Thyroid gland (tissue), 4 donors: ENCODE data around the gene NRAS. TPM values are rescaled to one million over a fixed set of nuclear protein-coding genes. Genes with fewer than 3 reads are reported as not detected.

ENCODE experiments used
- DNase-seq, 2 donors: peaks; one replicate each; pipeline ENCODE4 v3.0.0-alpha.2; 2019
- H3K27ac ChIP-seq, 3 donors: fragments of 200-600 bp; sonication (generic); 1 replicate in 2 of 3; 2 replicates in 1 of 3; pipeline ENCODE4 v1.5.1; 2016 to 2019; ENCODE audit warnings: mild to moderate bottlenecking in 1 of 3, moderate library complexity in 1 of 3
- H3K27me3 ChIP-seq: fragments of 200-600 bp; sonication (generic); one replicate; pipeline ENCODE4 v1.5.1; 2019
- H3K36me3 ChIP-seq, 2 donors: fragments of 200-600 bp; sonication (generic); one replicate each; pipeline ENCODE4 v1.5.1; 2016 to 2019
- H3K4me1 ChIP-seq, 2 donors: fragments of 200-600 bp; sonication (generic); one replicate each; pipeline ENCODE4 v1.5.1; 2017 to 2019
- H3K4me3 ChIP-seq, 3 donors: fragments of 200-600 bp; sonication (generic); replicated peaks in 1 of 3; 1 replicate in 2 of 3; 2 replicates in 1 of 3; pipeline ENCODE4 v1.5.1; 2016; ENCODE audit warnings: mild to moderate bottlenecking in 1 of 3
- H3K9me3 ChIP-seq: fragments of 200-600 bp; sonication (generic); one replicate; pipeline ENCODE4 v1.5.1; 2017
- POLR2A ChIP-seq, 2 donors: fragments of 450-650 bp; IDR thresholded peaks; one replicate each; pipeline ENCODE4 v1.6.1; 2017; ENCODE audit warnings: antibody characterized with exemption in 2 of 2, mild to moderate bottlenecking in 2 of 2, moderate library complexity in 1 of 2
- WGBS, 2 donors: methylation state at CpG; one replicate each; pipeline ENCODE4 v1.1.5; 2017; 5-methylcytosine and 5-hydroxymethylcytosine counted together
- intact Hi-C: fragments of 100-400 bp; cut with DNase I; formaldehyde crosslinking; loops from one replicate; pipeline ENCODE4 v1.15.1; 2023
- total RNA-seq, 4 donors: library from RNA; depleted of rRNA; stranded (reverse); fragments of >200 nt; gene quantifications; one replicate each; pipeline ENCODE4 v1.2.3, GENCODE V29; 2016
- TF ChIP-seq, protein P1 (sequence below), 6 experiments: fragments of 200-600 bp in 3 of 6; fragments of 450-650 bp in 3 of 6; sonication (generic) in 3 of 6; IDR thresholded peaks; one replicate each; pipeline ENCODE4 v1.5.1; 2016 to 2019; ENCODE audit warnings: antibody characterized with exemption in 6 of 6, mild to moderate bottlenecking in 2 of 6, inconsistent platforms in 1 of 6, moderate library complexity in 1 of 6

The NRAS gene
- total RNA-seq, 4 donors from 2014 or later: 27.6 to 39.0 (median 31.0) TPM

GRCh38 chr1:114718661-114719423 is 2.3 kb upstream of the NRAS start:
- 92 to 96% methylated on average over 11 of the region's 11 CpGs for WGBS, 2 donors
- intact Hi-C loops: no loop called here
- Histone ChIP-seq H3K27ac (no peak overlapping the region), H3K9me3 (no peaks in the 10 kb centered on the region), H3K4me3 (no peak overlapping the region), H3K27me3 (no peaks in the 10 kb centered on the region), H3K36me3 (peaks cover 52 to 61% of the 10 kb centered on the region in 2 donors), H3K4me1 (peaks cover 13 to 17% of the 10 kb centered on the region in 2 donors)
- DNase-seq: no peak
- no peak for TF ChIP-seq POLR2A (IDR thresholded peaks at IDR 0.05)
- TF ChIP-seq, protein P1, sequence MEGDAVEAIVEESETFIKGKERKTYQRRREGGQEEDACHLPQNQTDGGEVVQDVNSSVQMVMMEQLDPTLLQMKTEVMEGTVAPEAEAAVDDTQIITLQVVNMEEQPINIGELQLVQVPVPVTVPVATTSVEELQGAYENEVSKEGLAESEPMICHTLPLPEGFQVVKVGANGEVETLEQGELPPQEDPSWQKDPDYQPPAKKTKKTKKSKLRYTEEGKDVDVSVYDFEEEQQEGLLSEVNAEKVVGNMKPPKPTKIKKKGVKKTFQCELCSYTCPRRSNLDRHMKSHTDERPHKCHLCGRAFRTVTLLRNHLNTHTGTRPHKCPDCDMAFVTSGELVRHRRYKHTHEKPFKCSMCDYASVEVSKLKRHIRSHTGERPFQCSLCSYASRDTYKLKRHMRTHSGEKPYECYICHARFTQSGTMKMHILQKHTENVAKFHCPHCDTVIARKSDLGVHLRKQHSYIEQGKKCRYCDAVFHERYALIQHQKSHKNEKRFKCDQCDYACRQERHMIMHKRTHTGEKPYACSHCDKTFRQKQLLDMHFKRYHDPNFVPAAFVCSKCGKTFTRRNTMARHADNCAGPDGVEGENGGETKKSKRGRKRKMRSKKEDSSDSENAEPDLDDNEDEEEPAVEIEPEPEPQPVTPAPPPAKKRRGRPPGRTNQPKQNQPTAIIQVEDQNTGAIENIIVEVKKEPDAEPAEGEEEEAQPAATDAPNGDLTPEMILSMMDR (IDR thresholded peaks at IDR 0.05): no peak

DNA sequence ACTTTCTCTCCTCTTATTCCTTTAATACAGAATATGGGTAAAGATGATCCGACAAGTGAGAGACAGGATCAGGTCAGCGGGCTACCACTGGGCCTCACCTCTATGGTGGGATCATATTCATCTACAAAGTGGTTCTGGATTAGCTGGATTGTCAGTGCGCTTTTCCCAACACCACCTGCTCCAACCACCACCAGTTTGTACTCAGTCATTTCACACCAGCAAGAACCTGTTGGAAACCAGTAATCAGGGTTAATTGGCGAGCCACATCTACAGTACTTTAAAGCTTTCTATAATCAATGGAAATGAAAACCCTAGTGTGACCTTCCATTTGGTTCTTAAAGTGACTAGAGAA is 643 bp downstream of the NRAS start:
- DNase-seq: no peak
- Histone ChIP-seq H3K4me1 (peaks cover 13 to 17% of the 10 kb centered on the region in 2 donors), H3K27me3 (no peaks in the 10 kb centered on the region), H3K4me3 (peak overlapping the region; percentile 70 to 96 (median 75)), H3K27ac (peak overlapping the region in 2 of 3 donors; percentile 68 to 82), H3K9me3 (no peaks in the 10 kb centered on the region), H3K36me3 (peaks cover 28 to 36% of the 10 kb centered on the region in 2 donors)
- WGBS, 2 donors: 30 to 37% methylated on average over 4 of the region's 4 CpGs
- intact Hi-C loops: no loop called here
- no peak for TF ChIP-seq POLR2A (IDR thresholded peaks at IDR 0.05)
- TF ChIP-seq, protein P1 (IDR thresholded peaks at IDR 0.05): no peak

DNA sequence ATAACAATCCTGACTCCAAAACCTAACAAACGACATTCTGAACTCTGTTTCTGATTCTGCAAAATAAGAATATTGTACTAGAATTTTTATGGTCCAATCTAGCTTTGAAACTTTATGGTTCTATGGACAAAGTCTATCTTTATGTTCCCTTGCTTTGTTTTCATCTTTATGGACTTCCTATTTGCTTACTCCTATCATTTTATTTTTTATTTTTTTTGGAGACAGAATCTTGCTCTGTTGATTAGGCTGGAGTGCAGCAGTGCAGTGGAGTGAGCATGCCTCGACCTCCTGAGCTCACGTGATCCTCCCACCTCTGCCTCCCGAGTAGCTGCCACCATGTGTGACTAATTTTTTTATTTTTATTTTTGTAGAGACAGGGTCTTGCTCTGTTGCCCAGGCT is 3.6 kb downstream of the NRAS start:
- peaks cover 18 to 21% of the 10 kb centered on the region in 2 donors for H3K36me3 ChIP-seq
- no peaks in the 10 kb centered on the region for H3K9me3 ChIP-seq
- TF ChIP-seq POLR2A (IDR thresholded peaks at IDR 0.05): no peak
- TF ChIP-seq, protein P1 (IDR thresholded peaks at IDR 0.05): no peak
- no peak overlapping the region for H3K27ac ChIP-seq
- intact Hi-C loops: loop anchor here (5.0 kb wide), 1 partner anchor 136 kb away; no protein-coding TSS in a partner anchor
- H3K4me3 ChIP-seq: no peak overlapping the region
- peaks cover 13 to 17% of the 10 kb centered on the region in 2 donors for H3K4me1 ChIP-seq
- no peaks in the 10 kb centered on the region for H3K27me3 ChIP-seq
- 89% methylated on average over 4 of the region's 4 CpGs for WGBS, 2 donors
- no peak for DNase-seq

DNA sequence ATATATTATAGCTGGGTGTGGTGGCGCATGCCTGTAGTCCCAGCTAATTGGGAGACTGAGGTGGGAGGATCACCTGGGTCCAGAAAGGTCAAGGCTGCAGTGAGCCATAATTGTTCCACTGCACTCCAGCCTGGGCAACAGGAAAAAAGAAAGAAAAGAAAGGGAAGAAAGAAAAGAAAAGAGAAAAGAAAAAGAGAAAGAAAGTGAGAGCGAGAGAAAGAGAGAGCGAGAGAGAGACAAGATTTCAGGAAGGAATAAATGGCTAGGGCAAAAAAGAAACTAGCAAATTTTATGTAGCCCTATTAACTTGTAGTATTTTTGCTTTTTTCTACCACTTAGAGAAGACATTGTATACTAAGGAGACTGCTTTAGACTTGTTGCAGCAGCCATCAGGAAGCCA is 6.2 kb downstream of the NRAS start:
- peaks cover 25 to 36% of the 10 kb centered on the region in 2 donors for H3K36me3 ChIP-seq
- no peak for TF ChIP-seq POLR2A (IDR thresholded peaks at IDR 0.05)
- TF ChIP-seq, protein P1 (IDR thresholded peaks at IDR 0.05): no peak

GRCh38 chr1:114707604-114708003 is 9.0 kb downstream of the NRAS start:
- intact Hi-C loops: no loop called here
- Histone ChIP-seq H3K4me3 (no peak overlapping the region), H3K27me3 (no peaks in the 10 kb centered on the region), H3K27ac (no peak overlapping the region), H3K4me1 (no peaks in the 10 kb centered on the region), H3K36me3 (peaks cover 25 to 33% of the 10 kb centered on the region in 2 donors), H3K9me3 (no peaks in the 10 kb centered on the region)
- no peak for DNase-seq
- 90 to 95% methylated on average over 2 of the region's 2 CpGs for WGBS, 2 donors
- TF ChIP-seq, protein P1 (IDR thresholded peaks at IDR 0.05): no peak
- TF ChIP-seq POLR2A (IDR thresholded peaks at IDR 0.05): no peak

More for the DNA sequence above, 6.2 kb downstream of the NRAS start:
- H3K27me3 ChIP-seq: no peaks in the 10 kb centered on the region
- intact Hi-C loops: loop anchor here (5.0 kb wide), 1 partner anchor 133 kb away; no protein-coding TSS in a partner anchor
- 97 to 99% methylated on average over 3 of the region's 3 CpGs for WGBS, 2 donors
- DNase-seq: no peak
- no peak overlapping the region for H3K4me3 ChIP-seq
- no peak overlapping the region for H3K27ac ChIP-seq
- H3K9me3 ChIP-seq: no peaks in the 10 kb centered on the region
- peaks cover 3 to 9% of the 10 kb centered on the region in 2 donors for H3K4me1 ChIP-seq
